Gastrocnemius medialis (tissue), 4 donors: Measurements from ENCODE around the gene TERF2IP. TPM values are rescaled to one million over a fixed set of nuclear protein-coding genes. Genes with fewer than 3 reads are reported as not detected.

Source experiments
- ATAC-seq, 2 donors: fragments of 150-250 bp; one replicate each; pipeline ENCODE4 v1.9.1; 2016
- DNase-seq, 2 donors: peaks; one replicate each; pipeline ENCODE4 v3.0.0-alpha.2; 2019
- H3K27ac ChIP-seq, 4 donors: fragments of 200-600 bp; sonication (generic); 1 replicate in 1 of 4; 2 replicates in 3 of 4; pipeline ENCODE4 v1.5.1; 2016 to 2018; ENCODE audit warnings: mild to moderate bottlenecking in 2 of 4, moderate library complexity in 1 of 4
- H3K27me3 ChIP-seq, 3 donors: fragments of 200-600 bp; sonication (generic) in 2 of 3; 1 replicate in 1 of 3; 2 replicates in 2 of 3; pipeline versions ENCODE4 v1.5.1 to v1.6.0; 2016 to 2019; ENCODE audit warnings: mild to moderate bottlenecking in 1 of 3, moderate library complexity in 1 of 3
- H3K36me3 ChIP-seq, 2 donors: fragments of 200-600 bp; sonication (generic) in 1 of 2; one replicate each; pipeline ENCODE4 v1.5.1; 2017 to 2018
- H3K4me1 ChIP-seq, 2 donors: fragments of 200-600 bp; sonication (generic) in 1 of 2; one replicate each; pipeline ENCODE4 v1.5.1; 2016 to 2017; ENCODE audit warnings: mild to moderate bottlenecking in 2 of 2
- H3K4me3 ChIP-seq, 4 donors: fragments of 200-600 bp; sonication (generic) in 3 of 4; 1 replicate in 1 of 4; 2 replicates in 3 of 4; pipeline ENCODE4 v1.5.1; 2016 to 2019; ENCODE audit warnings: mild to moderate bottlenecking in 2 of 4
- H3K9me3 ChIP-seq, 3 donors: fragments of 200-600 bp; sonication (generic) in 2 of 3; 1 replicate in 1 of 3; 2 replicates in 2 of 3; pipeline ENCODE4 v1.5.1; 2016 to 2019
- CTCF ChIP-seq, 5 experiments: fragments of 450-650 bp in 3 of 5; fragments of 200-600 bp in 2 of 5; sonication (generic) in 2 of 5; IDR thresholded peaks in 4 of 5; conservative IDR thresholded peaks in 1 of 5; 1 replicate in 4 of 5; 2 replicates in 1 of 5; pipeline ENCODE4 v1.5.1; 2016 to 2019; ENCODE audit warnings: antibody characterized with exemption in 5 of 5, mild to moderate bottlenecking in 3 of 5, moderate library complexity in 3 of 5
- POLR2A ChIP-seq, 2 donors: fragments of 450-650 bp; IDR thresholded peaks; one replicate each; pipeline ENCODE4 v1.6.1; 2017; ENCODE audit warnings: antibody characterized with exemption in 2 of 2, mild to moderate bottlenecking in 2 of 2, moderate library complexity in 2 of 2
- in situ Hi-C, 4 donors: fragments of 200-750 bp; cut with MboI; loops; one replicate each; pipeline versions ENCODE4 v1.15.0 to v1.8.0; 2017; ENCODE audit warnings: low sequenced_read_pairs in 4 of 4
- intact Hi-C: fragments of 100-400 bp; cut with DNase I; formaldehyde crosslinking; loops from one replicate; pipeline ENCODE4 v1.15.1; 2023; ENCODE audit warnings: low total_unique reads
- total RNA-seq, 4 donors: library from RNA; depleted of rRNA; stranded (reverse); fragments of >200 nt; gene quantifications; one replicate each; pipeline versions ENCODE4 v1.1.0 to v1.2.3, GENCODE V29; 2016

Gene TERF2IP
- total RNA-seq, 4 donors from 2014 or later: 44.5 to 73.6 (median 69.7) TPM

DNA sequence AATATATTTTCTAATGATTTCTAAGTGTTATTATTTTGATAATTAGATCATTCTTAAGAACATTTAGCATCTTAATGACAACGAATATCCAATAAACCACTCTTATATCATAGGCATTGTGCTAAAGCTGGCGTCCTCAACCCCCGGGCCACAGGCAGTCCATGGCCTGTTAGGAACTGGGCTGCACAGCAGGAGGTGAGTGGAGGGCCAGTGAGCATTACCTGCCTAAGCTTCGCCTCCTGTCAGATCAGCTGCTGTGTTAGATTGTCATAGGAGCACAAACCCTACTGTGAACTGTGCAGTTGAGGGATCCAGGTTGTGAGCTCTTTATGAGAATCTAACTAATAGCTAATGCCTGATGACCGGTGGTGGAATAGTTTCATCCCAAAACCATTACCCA, 50.0 kb downstream of the TERF2IP start:
- Histone ChIP-seq H3K27ac (no peak overlapping the region), H3K4me1 (no peaks in the 10 kb centered on the region), H3K27me3 (no peaks in the 10 kb centered on the region), H3K36me3 (no peaks in the 10 kb centered on the region), H3K9me3 (no peaks in the 10 kb centered on the region), H3K4me3 (no peak overlapping the region)
- intact Hi-C loops (no loop called here), in situ Hi-C loops (no loop called here)
- ATAC-seq (no peak), DNase-seq (no peak)
- TF ChIP-seq POLR2A (IDR thresholded peaks at IDR 0.05) (no peak), CTCF (IDR thresholded peaks at IDR 0.05 in 4 of 5, conservative IDR thresholded peaks at IDR 0.05 in 1 of 5) (no peak)

DNA sequence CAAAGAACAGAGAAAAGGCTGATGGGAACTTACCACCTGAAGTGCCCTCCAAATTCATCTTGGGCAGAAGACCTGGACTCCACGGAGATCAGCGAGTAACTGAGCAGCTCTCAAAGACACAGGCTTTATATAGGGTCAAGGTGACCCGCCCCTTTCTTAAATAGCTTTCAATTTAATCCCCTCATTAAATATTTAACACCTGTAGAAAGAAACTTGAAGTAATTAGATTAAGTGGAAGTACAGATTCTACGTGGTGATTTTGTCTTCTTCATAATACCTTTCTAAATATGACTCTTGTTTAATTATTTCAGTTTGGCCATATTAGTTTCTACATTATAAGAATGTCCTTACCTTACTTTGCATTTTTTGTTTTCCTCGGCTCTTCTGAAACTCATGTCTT, 53.8 kb downstream of the TERF2IP start, which contains the start of gene DUXB:
TSS of gene DUXB (minus strand) at position 101 of the 400 bp plus-strand sequence. CDS start at position 58, 43 bp downstream.
- DNase-seq (no peak), ATAC-seq (no peak)
- Histone ChIP-seq H3K4me3 (no peak within 1 kb of the TSS), H3K9me3 (no peaks in the 10 kb centered on the region), H3K4me1 (no peaks in the 10 kb centered on the region), H3K27ac (no peak within 1 kb of the TSS), H3K27me3 (no peaks in the 10 kb centered on the region), H3K36me3 (no peaks in the 10 kb centered on the region)
- intact Hi-C loops: no loop called here
- in situ Hi-C loops: no loop called here
- no peak for TF ChIP-seq POLR2A (IDR thresholded peaks at IDR 0.05)
- no peak for TF ChIP-seq CTCF (IDR thresholded peaks at IDR 0.05 in 4 of 5, conservative IDR thresholded peaks at IDR 0.05 in 1 of 5)

DNA sequence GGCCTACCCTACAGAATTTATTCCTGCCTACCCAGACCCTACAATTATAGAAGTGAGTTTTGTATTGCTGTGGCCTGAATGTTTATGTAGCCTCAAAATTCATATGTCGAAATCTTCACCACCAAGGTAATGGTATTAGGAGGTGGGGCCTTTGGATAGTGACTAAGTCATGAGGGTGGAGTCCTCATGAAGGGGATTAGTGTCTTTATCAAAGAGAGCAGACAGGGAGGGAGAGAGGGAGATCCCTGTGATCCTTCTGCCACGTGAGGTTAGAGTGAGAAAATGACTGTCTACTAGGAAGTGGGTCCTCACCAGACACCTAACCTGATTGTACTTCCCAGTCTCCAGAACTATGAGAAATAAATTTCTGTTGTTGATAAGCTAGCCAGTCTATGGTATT, 54.7 kb downstream of the TERF2IP start:
- intact Hi-C loops (no loop called here), in situ Hi-C loops (no loop called here)
- DNase-seq: no peak
- Histone ChIP-seq H3K27me3 (no peaks in the 10 kb centered on the region), H3K9me3 (no peaks in the 10 kb centered on the region), H3K36me3 (no peaks in the 10 kb centered on the region), H3K4me1 (no peaks in the 10 kb centered on the region), H3K4me3 (no peak overlapping the region), H3K27ac (no peak overlapping the region)
- TF ChIP-seq POLR2A (IDR thresholded peaks at IDR 0.05) (no peak), CTCF (IDR thresholded peaks at IDR 0.05 in 4 of 5, conservative IDR thresholded peaks at IDR 0.05 in 1 of 5) (no peak)
- no peak for ATAC-seq

DNA sequence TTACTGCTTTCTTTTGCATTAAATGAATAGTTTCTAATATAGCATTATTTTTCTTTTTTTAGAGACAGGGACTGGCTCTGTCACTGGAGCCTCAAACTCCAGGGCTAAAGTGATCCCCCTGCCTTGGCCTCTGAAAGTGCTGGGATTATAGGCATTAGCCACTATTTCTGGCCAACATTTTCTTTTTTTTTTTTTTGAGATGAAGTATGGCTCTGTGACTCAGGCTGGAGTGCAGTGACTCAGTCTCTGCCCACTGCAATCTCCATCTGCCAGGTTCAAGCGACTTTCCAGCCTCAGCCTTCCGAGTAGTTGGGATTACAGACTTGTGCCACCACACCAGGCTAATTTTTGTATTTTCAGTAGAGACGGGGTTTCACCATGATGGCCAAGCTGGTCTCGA, 55.7 kb downstream of the TERF2IP start:
- Histone ChIP-seq H3K9me3 (no peaks in the 10 kb centered on the region), H3K4me3 (no peak overlapping the region), H3K4me1 (no peaks in the 10 kb centered on the region), H3K27ac (no peak overlapping the region), H3K27me3 (no peaks in the 10 kb centered on the region), H3K36me3 (no peaks in the 10 kb centered on the region)
- DNase-seq (no peak), ATAC-seq (no peak)
- no peak for TF ChIP-seq POLR2A (IDR thresholded peaks at IDR 0.05)
- TF ChIP-seq CTCF (IDR thresholded peaks at IDR 0.05 in 4 of 5, conservative IDR thresholded peaks at IDR 0.05 in 1 of 5): no peak
- in situ Hi-C loops: no loop called here
- intact Hi-C loops: no loop called here

Other genes with a start within 250 kb of the TERF2IP start
- 10 to 100 TPM; 20.4 to 28.6 (median 24.2) TPM for gene CFDP1, start 214.3 kb upstream of the TERF2IP start, total RNA-seq
- 1 to 10 TPM; 7.9 to 9.8 (median 8.6) TPM for gene TMEM170A, start 183.1 kb upstream of the TERF2IP start, total RNA-seq
- under 1 TPM in 1 of 4 donors, not detected in 3; 0.07 TPM for gene CHST6, start 152.3 kb upstream of the TERF2IP start, total RNA-seq
- under 1 TPM in 1 of 4 donors, not detected in 3; 0.12 TPM for gene CHST5, start 111.7 kb upstream of the TERF2IP start, total RNA-seq
- gene TMEM231, start 91.5 kb upstream of the TERF2IP start, total RNA-seq: 1 to 10 TPM in 3 of 4 donors, under 1 TPM in 1; 0.76 to 2.3 (median 1.7) TPM
- gene GABARAPL2, start 81.4 kb upstream of the TERF2IP start, total RNA-seq: 100 to 1,000 TPM in 3 of 4 donors, 10 to 100 TPM in 1; 92.2 to 137 (median 117) TPM
- gene ADAT1, start 24.5 kb upstream of the TERF2IP start, total RNA-seq: 10 to 100 TPM; 14.7 to 44.8 (median 19.0) TPM
- gene KARS1, start 108 bp upstream of the TERF2IP start, total RNA-seq: 100 to 1,000 TPM; 183 to 251 (median 206) TPM
- gene CPHXL2, start 29.2 kb downstream of the TERF2IP start, total RNA-seq: not detected
- gene DUXB, start 53.7 kb downstream of the TERF2IP start, total RNA-seq: not detected
- not detected for gene CPHXL, start 78.7 kb downstream of the TERF2IP start, total RNA-seq